22Rv1 (cell line): ENCODE results near the gene FOXO3.

ENCODE experiments used
- H3K27ac ChIP-seq: fragments of 450-650 bp; 2 replicates; pipeline ENCODE4 v1.5.1; 2017
- CTCF ChIP-seq: fragments of 450-650 bp; IDR thresholded peaks from 2 replicates; pipeline ENCODE4 v1.5.1; 2017; ENCODE audit warnings: mild to moderate bottlenecking
- ZFX ChIP-seq: fragments of 450-650 bp; IDR thresholded peaks from 2 replicates; pipeline ENCODE4 v1.6.1; 2017; ENCODE audit warnings: antibody characterized with exemption, borderline replicate concordance

FOXO3 gene

GRCh38 chr6:108580646-108581045 lies 19.9 kb downstream of the FOXO3 start:
- no peak overlapping the region for H3K27ac ChIP-seq
- TF ChIP-seq CTCF: no peak
- no peak for TF ChIP-seq ZFX

- no peak overlapping the region for H3K27ac ChIP-seq
- TF ChIP-seq ZFX (no peak), CTCF (no peak)
These were observed 20.7 kb downstream of the FOXO3 start for GRCh38 chr6:108581237-108581931.

GRCh38 chr6:108581932-108582475 lies 21.3 kb downstream of the FOXO3 start:
- H3K27ac ChIP-seq: no peak overlapping the region
- no peak for TF ChIP-seq ZFX
- TF ChIP-seq CTCF: no peak

- TF ChIP-seq CTCF (no peak), ZFX (no peak)
- H3K27ac ChIP-seq: no peak overlapping the region
These were observed 21.9 kb downstream of the FOXO3 start for GRCh38 chr6:108582618-108583017.

GRCh38 chr6:108584323-108584722 lies 23.6 kb downstream of the FOXO3 start:
- TF ChIP-seq CTCF (no peak), ZFX (no peak)
- no peak overlapping the region for H3K27ac ChIP-seq

GRCh38 chr6:108585359-108585758 lies 24.6 kb downstream of the FOXO3 start:
- no peak overlapping the region for H3K27ac ChIP-seq
- no peak for TF ChIP-seq ZFX
- no peak for TF ChIP-seq CTCF

GRCh38 chr6:108585921-108586536 lies 25.3 kb downstream of the FOXO3 start:
- TF ChIP-seq CTCF: no peak
- no peak for TF ChIP-seq ZFX
- H3K27ac ChIP-seq: no peak overlapping the region
